ENCODE results near the gene STK32C.
A peak's percentile ranks its signal among the peaks of the same experiment; 100 is the strongest.

- TF ChIP-seq EZH2 (IDR thresholded peaks at IDR 0.05) (no peak), POLR2AphosphoS5 (IDR thresholded peaks at IDR 0.05; ENCODE audit: borderline replicate concordance, low read depth, low read length) (peak; percentile 73), FOXP2 (optimal IDR thresholded peaks at IDR 0.05; ENCODE audit: control extremely low read depth, extremely low read length, insufficient read depth) (no peak)
Measured at GRCh38 chr10:132331601-132332432, 24.1 kb upstream of the STK32C start, which contains the start of gene LRRC27.

Measured in SK-N-MC (cell line).